HG03039 (cell line): ENCODE data around the gene SUPT3H.
"Not testable (repeated sequence)": the region's sequence is repeated elsewhere in the genome, so short reads cannot be mapped to it uniquely, and the experiment has no call there.

Experiments
- ATAC-seq: cut with Tn5 transposase; IDR thresholded peaks from one replicate; pipeline ENCODE4 v1.9.1; 2021; ENCODE audit warnings: mild to moderate bottlenecking, moderate library complexity; ENCODE audit not compliant: unreplicated experiment

Gene SUPT3H

DNA sequence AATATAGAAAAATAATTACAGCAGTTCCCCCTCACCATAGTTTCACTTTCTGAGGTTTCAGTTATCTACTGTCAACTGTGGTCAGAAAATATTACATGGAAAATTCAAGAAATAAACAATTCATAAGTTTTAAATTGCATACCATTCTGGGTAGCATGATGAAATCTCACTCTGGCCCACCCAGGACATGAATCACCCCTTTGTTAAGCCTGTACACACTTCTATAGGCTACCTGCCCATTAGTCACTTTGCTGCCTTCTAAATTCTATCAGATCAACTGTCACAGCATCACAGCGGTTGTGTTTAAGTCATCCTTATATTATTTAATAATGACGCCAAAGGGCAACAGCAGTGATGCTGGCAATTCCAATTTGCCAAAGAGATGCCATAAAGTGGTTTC lies 189.9 kb downstream of the SUPT3H start:
- ATAC-seq, result no peak

DNA sequence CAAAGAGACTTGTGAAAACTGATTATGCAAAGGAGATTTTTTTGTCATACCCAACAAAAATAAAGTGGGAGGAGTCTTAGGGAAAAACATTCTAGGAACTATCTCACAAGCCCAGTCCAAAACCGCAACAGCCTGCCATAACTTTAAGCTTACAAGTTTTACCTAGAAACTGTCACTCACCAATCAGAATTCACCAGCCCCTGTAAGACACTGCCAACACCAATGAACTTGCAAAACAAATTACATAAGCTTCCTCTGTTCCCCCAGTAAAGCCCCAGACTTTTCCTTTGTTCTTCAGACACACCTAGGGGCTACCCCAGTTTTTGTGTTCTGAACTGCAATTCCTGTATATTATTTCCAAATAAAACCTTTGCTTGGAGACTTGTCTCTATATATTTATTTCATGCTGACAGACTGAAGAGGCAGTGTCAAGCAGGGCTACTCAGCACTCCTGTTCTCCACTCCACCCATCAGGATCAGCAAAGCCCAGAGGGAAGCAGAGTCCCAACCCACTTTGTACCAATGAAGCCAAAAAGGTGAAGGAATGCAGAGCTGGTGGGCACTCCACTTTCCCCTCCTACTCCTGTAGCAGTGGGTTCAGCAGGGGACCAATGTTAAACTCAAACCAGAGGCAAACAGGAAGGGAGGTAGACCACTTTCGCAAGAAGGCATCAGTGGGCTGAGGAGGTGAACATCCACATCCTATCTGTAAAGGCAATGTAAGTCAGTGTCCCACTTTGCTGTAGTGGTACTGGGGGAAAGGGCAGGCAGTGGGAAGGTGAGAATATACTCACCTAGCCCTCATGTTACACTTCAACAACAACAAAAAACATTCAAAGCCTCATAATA lies 192.1 kb downstream of the SUPT3H start:
- ATAC-seq, result no peak

DNA sequence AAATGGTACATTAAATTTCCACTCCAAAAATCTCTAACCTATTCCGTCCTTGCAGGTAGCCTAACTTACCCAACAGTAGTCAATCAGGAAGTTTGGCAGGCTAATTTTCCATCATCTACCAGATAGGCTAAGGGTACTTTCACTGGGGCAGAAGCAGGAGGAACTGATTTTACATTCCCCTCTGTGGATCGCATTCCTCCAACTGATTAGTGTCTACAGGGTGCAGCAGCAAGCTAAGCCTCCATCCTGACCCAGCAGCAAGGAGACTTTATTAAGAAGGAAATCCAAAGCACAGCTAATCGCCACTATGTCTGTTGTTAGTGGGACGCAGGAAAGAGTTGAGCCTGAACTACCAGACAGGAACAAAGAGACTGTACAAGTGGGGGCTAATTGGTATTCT lies 192.8 kb downstream of the SUPT3H start:
- no peak for ATAC-seq

DNA sequence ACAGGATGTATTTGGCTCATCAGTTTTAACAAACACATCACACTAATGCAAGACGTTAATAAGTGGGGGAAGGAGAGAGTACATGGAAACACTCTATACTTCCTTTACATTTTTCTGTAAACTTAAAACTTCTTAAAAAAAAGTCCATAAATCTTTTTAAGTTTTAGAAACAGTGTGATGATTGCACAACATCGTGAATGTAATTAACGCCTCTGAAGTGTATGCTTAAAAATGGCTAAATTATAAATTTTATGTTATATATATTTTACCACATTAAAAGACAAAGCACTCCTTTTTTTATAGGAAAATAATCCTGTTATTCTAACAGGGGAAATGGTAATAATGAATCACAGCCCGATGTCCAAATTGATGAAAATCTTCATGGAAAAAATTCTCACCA lies 193.7 kb downstream of the SUPT3H start:
- no peak for ATAC-seq

DNA sequence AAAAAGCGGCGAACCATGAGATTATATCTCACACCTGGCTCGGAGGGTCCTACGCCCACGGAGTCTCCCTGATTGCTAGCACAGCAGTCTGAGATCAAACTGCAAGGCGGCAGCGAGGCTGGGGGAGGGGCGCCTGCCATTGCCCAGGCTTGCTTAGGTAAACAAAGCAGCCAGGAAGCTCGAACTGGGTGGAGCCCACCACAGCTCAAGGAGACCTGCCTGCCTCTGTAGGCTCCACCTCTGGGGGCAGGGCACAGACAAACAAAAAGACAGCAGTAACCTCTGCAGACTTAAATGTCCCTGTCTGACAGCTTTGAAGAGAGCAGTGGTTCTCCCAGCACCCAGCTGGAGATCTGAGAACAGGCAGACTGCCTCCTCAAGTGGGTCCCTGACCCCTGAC lies 201.4 kb downstream of the SUPT3H start:
- ATAC-seq, result not testable (repeated sequence)

DNA sequence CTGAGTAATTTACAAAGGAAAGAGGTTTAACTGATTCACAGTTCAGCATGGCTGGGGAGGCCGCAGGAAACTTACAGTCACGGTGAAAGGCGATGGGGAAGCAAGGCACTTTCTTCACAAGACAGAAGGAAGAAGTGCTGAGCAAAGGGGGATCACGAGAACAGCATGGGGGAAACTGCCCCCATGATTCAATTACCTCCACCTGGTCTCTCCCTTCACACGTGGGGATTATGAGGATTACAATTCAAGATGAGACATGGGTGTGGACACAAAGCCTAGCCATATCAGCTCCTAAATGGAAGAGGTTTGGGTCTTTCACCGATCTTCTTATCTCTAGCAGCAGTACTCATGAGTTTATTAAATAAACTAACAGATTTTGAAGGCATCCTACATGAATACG lies 202.5 kb downstream of the SUPT3H start:
- ATAC-seq, result no peak

DNA sequence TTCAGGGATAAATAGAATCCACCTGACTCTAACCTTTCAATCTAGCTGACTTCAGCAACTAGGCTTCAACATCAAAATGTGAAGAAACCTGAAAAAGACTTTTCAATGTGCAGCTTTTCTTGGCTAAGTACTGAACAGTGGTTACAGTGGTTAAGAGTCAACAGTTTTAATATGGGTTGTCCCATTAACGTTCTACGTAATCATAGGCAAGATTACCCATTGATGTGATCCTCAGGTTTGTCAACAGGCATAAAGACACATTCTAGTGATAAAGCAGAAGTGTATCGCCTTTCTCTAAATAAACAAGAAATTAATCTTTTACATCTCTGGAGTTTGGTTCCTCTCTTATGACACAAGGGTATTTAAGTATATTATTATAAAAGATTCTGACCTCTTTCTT lies 203.7 kb downstream of the SUPT3H start:
- no peak for ATAC-seq

DNA sequence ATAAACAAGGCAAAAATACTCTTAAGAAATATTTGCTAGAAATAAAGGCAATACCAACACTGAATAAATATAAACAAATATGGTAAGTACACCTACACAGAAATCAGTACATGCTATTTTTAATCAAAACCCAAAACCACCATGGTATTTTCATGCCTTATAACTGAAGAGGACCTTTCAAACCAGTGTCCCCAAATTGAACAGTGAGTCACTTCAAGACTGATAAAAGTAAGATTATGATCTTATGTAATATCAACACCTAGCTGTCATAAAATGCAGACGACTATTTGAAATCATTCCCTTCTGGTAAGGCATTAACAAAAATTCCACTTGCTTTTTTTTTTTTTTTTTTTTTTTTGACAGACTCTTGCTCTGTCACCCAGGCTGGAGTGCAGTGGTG lies 206.4 kb downstream of the SUPT3H start:
- no peak for ATAC-seq

DNA sequence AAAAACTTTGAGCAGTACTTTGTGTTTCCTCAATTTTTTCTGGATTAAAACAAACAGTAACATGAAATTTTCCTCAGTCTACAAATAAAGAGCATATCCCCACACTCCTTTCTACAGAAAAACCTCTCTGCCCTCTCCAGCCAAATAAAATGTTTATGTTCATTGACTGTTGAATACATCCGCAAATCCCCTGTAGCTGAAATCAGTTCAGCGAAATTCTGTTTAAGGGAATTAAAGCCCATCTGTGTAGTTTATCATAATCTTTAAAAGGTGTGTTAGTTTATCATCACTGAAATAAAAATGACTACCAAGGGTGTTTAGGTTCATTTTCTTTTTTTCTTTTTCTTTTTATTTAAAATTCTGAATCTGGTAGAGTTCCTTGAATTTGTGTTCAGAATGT lies 207.4 kb downstream of the SUPT3H start:
- no peak for ATAC-seq

DNA sequence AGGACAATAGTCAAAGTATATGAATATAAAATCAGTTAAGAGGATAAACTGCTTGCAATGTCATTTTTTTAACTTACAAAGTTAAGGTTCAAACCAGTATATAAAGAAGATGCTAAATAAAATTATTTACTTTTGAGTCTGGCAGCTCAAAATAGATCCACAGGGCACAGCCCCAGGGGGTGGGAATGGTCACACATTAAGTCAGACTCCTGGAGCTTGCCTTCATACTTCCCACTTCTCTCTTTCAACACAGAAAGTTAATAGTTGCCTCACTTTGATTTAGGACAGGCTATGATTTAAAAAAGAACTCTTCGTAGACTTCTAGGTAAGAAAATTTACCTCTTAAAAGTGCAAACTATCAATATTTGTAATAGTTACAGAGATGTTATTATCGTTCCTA lies 207.9 kb downstream of the SUPT3H start:
- no peak for ATAC-seq

DNA sequence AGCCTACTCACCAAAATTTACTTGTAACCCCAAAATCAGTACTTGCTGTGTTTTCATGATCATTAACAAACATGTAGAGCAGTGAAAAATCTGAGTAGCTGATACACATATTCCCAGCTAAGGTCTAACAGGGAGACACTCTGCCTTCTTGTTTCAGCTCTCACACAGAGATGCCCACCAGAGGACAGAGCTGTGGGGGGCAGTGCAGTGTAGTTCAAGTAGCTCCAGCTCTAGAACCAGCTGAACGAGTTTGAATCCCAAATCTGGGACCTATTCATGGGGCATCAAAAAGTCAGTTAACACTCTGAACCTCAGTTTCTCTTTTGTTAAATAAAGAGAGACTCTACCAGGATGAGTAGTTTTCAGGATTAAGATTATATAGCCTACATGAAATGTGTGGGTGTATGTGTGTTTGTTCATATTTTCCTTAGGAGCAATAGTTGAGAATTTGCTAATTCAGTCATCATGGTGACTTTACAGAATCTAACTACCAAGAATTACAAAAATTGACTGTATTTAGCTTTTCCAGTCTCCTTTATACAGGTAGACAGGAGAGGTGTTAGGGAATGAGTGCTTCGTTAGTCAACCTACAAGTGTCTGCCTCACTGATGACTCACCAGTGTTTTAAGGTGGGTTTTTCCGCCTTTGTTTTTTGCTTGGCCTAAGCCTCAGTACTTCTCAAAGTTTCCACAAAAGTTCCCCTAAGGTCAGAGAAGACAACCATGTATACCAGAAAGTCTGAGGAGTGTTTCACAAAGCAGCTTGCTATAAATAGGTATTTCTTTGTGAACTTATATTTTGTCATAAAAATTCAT lies 213.6 kb downstream of the SUPT3H start:
- ATAC-seq, result peak; percentile 70

DNA sequence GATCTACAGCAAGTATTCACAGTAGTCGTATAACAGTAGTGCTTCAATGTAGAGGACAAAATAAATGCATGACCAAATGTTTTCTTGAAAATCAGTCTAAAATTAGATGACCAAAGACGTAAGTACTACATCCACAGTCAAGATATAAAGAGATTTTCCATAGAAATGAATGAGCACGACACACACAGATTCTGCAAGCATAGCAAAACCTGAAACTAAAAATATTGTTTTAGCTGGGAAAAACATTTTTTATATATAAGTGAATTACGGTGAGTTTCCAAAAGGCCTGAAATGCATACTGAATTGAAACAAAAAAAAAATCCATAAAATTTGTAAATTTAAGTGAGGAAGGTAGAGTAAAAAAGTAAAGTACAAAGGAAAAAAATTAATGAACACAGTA lies 217.4 kb downstream of the SUPT3H start:
- ATAC-seq, result no peak

DNA sequence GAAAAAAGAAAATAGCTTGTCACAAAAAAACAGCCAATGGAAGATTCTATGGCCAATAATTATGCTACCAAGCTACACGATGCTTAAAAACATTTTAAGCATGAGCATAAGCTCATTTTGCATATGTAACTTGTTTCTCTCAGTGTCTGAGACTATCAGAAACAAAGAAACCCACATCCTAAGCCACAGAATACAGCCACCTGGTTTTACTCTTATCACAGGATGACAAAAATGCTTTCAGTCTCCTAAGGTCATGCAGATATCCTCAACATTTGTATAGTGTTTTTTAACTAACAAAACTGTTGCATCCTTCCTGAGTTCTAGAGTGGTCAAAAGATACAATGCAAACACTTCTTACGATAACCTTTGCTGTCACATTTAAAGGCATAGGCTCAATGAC lies 221.7 kb downstream of the SUPT3H start:
- peak; percentile 98 for ATAC-seq

DNA sequence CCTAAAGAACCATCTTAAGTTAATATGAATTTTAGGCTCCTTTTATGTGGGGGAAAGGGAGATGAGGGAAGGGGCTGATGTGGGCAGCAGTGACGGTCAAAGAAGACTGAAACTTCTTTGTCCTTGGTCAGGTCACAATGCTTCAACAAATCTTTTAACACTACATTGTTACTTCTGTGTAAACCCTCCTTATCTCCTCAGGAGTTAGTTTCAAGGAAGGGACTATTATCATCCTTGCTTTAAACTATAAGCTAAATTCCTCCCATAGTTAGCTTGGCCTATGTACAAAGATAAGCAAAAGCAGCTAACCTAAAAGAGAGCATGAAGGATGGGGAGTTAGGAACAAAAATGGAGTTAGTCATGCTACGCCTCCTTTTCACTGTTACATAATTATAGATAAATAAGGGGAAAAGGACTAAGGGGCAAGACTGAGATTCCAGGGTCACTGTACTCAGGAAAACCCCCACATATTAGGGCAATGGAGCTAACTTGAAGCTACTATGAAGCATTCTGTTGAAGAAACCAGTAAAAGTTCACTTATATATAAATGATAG lies 222.3 kb downstream of the SUPT3H start:
- ATAC-seq, result no peak

DNA sequence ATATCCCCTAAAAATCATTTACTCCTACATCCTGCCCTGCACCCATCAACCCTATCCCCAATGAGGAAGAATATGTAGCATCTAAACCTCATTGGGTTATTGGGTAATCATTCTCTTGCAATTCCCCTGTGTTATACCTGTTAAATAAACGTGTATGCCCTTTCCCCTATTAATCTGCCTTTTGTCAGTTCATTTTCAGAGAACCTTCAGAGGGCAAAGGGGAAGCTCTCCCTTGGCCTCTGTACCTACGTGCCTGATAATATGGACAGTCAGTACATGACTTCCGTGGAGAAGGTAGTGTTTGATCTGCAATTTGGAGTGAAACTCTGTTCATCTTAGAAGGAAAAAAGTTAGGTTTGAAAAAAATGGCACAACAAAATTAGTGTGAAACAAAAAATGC lies 223.1 kb downstream of the SUPT3H start:
- ATAC-seq, result no peak

DNA sequence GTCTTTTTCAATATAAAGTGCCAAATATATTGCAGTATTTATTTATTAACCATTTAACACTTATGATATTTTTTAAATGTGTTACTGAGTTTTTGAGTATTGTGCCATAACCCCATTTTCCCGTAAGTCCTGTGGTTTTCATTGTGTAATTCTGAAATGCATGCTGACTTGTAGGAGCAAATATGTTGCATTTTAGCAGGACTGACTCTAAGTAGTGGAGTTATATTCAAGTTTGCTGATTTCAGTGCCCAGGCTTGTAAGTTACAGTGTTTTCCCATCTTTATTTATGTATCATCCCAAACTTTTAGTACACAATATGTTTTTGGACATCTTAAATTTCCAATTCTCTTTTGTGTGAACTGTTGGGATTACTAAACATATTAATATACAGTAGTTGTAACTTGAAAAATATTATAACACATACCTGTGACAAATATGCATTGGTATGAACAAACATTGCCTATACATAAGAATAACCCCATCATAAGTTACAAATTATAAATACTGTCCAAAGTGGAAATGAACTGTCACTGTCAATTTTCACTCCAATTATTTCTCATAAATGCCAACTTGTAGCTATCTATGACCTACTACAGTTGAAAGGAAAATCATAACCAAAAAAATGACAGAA lies 228.9 kb downstream of the SUPT3H start:
- ATAC-seq, result no peak

DNA sequence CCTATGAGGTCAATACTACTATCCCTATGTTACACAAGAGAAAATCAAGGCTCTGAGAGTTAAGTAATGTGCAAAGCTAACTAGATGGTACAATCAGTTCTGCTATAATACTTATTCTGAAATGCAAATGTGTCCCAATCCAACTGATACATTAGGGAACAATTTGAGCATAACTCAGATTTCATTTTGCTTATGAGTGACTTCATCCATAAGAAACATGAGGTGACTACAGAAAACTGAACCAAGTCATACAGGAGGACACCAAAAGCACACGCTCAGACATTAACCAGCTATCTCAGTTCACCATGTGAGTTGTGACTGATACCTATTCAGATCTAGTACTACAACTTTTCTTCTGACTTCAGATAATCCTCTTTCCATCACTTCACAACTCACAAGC lies 229.5 kb downstream of the SUPT3H start:
- no peak for ATAC-seq

DNA sequence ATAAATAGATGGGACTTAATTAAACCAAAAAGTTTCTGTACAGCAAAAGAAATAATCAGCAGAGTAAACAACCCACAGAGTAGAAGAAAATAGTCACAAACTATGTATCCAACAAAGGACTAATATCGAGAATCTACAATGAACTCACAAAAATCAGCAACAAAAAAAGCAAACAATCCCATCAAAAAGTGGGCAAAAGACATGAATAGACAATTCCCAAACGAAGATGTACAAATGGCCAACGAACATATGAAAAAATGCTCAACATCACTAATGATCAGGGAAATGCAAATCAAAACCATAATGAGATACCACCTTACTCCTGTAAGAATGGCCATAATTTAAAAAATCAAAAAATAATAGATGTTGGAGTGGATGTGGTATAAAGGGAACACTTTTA lies 232.1 kb downstream of the SUPT3H start:
- not testable (repeated sequence) for ATAC-seq

DNA sequence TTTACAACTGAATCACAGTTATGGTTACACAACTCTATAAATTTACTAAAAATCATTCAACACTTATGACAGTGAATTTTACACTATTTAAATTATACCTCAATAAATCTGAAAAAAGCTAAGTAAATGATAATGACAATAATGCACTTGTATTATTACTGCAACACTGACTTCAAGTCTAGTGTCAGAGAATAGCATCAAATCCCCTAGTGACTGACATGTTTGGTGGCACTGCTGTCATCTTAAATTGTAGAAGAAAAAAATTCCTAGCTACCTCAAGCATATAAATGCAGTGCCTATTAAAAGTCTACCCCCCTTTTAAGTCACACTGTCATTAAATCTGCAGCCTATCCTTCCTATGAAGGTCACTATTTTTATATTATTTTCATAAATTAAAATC lies 239.0 kb downstream of the SUPT3H start:
- ATAC-seq, result no peak

DNA sequence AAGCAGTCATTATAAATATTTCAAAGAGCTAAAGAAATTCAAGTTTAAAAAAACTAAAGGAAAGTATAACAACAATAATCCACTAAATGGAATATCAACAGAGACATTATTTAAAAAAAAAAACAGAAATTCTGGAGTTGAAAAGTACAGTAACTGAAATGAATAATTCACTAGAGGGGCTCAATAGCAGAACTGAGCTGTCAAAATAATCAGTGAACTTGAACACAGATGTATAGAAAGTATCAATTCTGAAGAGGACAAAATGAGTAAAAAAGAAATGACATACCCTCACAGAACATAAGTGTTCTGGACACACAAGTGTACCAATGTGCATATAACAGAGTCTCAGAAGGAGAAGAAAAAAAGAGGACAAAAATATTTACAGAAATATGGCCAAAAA lies 241.2 kb downstream of the SUPT3H start:
- no peak for ATAC-seq

DNA sequence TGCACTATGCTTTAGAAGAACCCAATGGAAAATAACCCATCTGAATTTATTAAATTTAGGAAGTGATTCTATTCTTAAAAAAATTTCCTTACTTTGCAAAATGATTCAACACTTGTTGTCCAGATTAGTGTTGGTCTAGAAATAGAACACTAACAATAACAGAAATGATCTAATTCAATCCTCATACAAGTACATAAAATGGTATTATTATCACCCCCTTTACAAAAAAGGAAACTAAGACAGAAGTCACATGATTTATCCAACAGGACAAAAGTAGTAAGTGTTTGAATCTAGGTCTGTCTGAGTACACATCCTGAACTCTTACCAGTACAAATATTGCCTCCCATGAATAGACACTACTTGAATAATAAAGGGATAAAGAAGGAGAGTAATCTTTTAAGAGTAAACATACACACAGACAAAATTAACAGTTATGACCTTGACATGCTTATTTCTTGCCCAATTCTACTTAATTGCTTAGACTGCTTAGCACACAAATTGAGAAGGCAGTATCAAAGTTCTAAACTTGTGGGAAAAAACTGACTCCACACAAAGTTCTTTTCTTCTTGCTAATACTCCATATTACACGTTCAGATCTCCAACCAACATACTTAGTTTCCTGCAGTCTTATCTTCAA lies 245.0 kb downstream of the SUPT3H start:
- ATAC-seq, result no peak
